ENCODE measurements around the gene RASL11A. TPM values are rescaled to one million over a fixed set of nuclear protein-coding genes. Genes with fewer than 3 reads are reported as not detected.

Gene RASL11A
- polyA plus RNA-seq, 3 donors, result 1.0 to 6.8 (median 3.8) TPM

GRCh38 chr13:27293076-27293691, 22.6 kb downstream of the RASL11A start:
- Histone ChIP-seq H2AFZ (ENCODE audit: insufficient read depth, low read depth, low read length, poor library complexity, severe bottlenecking) (no peak overlapping the region), H3K4me3 (replicated peaks in 1 of 3; ENCODE audit: low read depth in 2 of 3, low read length in 3 of 3) (no peak overlapping the region), H3K27me3 (ENCODE audit: control insufficient read depth in 2 of 2, insufficient read depth in 2 of 2, low read length in 2 of 2) (no peaks in the 10 kb centered on the region), H3K9me3 (replicated peaks in 1 of 2; ENCODE audit: control insufficient read depth in 1 of 2, insufficient read depth in 1 of 2, low read length in 2 of 2) (no peaks in the 10 kb centered on the region), H3K27ac (ENCODE audit: low read depth in 1 of 2, low read length in 2 of 2) (no peak overlapping the region), H4K20me1 (ENCODE audit: insufficient read depth, low read length) (no peaks in the 10 kb centered on the region), H3K79me2 (ENCODE audit: insufficient read depth, low read length) (no peaks in the 10 kb centered on the region), H3K9ac (ENCODE audit: insufficient read depth, low read length, poor library complexity, severe bottlenecking) (no peak overlapping the region), H3K4me1 (ENCODE audit: control insufficient read depth in 1 of 2, insufficient read depth in 2 of 2, low read length in 2 of 2) (no peaks in the 10 kb centered on the region), H3K4me2 (replicated peaks; ENCODE audit: extremely low read depth, low read length, poor library complexity, severe bottlenecking) (no peak overlapping the region), H3K36me3 (replicated peaks in 1 of 2; ENCODE audit: control insufficient read depth in 1 of 2, insufficient read depth in 2 of 2, low read length in 2 of 2) (no peaks in the 10 kb centered on the region)
- peaks cover 0 to 8% (median 2%) of the 10 kb centered on the region in 3 donors for H3K27me3 Mint-ChIP-seq (ENCODE audit: low read depth in 3 of 3)
- H3K9me3 Mint-ChIP-seq, result no peaks in the 10 kb centered on the region
- no peaks in the 10 kb centered on the region for H3K36me3 Mint-ChIP-seq
- H3K4me1 Mint-ChIP-seq, result no peaks in the 10 kb centered on the region
- H3K4me3 Mint-ChIP-seq, result no peak overlapping the region
- TF ChIP-seq, protein P1, sequence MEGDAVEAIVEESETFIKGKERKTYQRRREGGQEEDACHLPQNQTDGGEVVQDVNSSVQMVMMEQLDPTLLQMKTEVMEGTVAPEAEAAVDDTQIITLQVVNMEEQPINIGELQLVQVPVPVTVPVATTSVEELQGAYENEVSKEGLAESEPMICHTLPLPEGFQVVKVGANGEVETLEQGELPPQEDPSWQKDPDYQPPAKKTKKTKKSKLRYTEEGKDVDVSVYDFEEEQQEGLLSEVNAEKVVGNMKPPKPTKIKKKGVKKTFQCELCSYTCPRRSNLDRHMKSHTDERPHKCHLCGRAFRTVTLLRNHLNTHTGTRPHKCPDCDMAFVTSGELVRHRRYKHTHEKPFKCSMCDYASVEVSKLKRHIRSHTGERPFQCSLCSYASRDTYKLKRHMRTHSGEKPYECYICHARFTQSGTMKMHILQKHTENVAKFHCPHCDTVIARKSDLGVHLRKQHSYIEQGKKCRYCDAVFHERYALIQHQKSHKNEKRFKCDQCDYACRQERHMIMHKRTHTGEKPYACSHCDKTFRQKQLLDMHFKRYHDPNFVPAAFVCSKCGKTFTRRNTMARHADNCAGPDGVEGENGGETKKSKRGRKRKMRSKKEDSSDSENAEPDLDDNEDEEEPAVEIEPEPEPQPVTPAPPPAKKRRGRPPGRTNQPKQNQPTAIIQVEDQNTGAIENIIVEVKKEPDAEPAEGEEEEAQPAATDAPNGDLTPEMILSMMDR (IDR thresholded peaks at IDR 0.05), result no peak
- no peak for DNase-seq
- intact Hi-C loops (cut with micrococcal nuclease), result no loop called here
- WGBS (ENCODE audit: insufficient coverage), result 80% methylated on average over 7 of the region's 8 CpGs
- no peak overlapping the region for H3K27ac Mint-ChIP-seq

GRCh38 chr13:27293873-27294515, 23.4 kb downstream of the RASL11A start:
- no peaks in the 10 kb centered on the region for H3K4me1 Mint-ChIP-seq
- Histone ChIP-seq H3K9me3 (replicated peaks in 1 of 2; ENCODE audit: control insufficient read depth in 1 of 2, insufficient read depth in 1 of 2, low read length in 2 of 2) (no peaks in the 10 kb centered on the region), H3K9ac (ENCODE audit: insufficient read depth, low read length, poor library complexity, severe bottlenecking) (no peak overlapping the region), H4K20me1 (ENCODE audit: insufficient read depth, low read length) (no peaks in the 10 kb centered on the region), H3K4me3 (replicated peaks in 1 of 3; ENCODE audit: low read depth in 2 of 3, low read length in 3 of 3) (no peak overlapping the region), H3K4me2 (replicated peaks; ENCODE audit: extremely low read depth, low read length, poor library complexity, severe bottlenecking) (no peak overlapping the region), H3K79me2 (ENCODE audit: insufficient read depth, low read length) (no peaks in the 10 kb centered on the region), H3K4me1 (ENCODE audit: control insufficient read depth in 1 of 2, insufficient read depth in 2 of 2, low read length in 2 of 2) (no peaks in the 10 kb centered on the region), H3K27ac (ENCODE audit: low read depth in 1 of 2, low read length in 2 of 2) (no peak overlapping the region), H3K36me3 (replicated peaks in 1 of 2; ENCODE audit: control insufficient read depth in 1 of 2, insufficient read depth in 2 of 2, low read length in 2 of 2) (no peaks in the 10 kb centered on the region), H3K27me3 (ENCODE audit: control insufficient read depth in 2 of 2, insufficient read depth in 2 of 2, low read length in 2 of 2) (no peaks in the 10 kb centered on the region), H2AFZ (ENCODE audit: insufficient read depth, low read depth, low read length, poor library complexity, severe bottlenecking) (no peak overlapping the region)
- intact Hi-C loops (cut with micrococcal nuclease), result no loop called here
- H3K27me3 Mint-ChIP-seq (ENCODE audit: low read depth in 3 of 3), result peaks cover 0 to 8% (median 4%) of the 10 kb centered on the region in 3 donors
- WGBS (ENCODE audit: insufficient coverage), result 0% methylated on average over 1 of the region's 4 CpGs
- H3K36me3 Mint-ChIP-seq, result no peaks in the 10 kb centered on the region
- H3K27ac Mint-ChIP-seq, result no peak overlapping the region
- DNase-seq, result no peak
- H3K9me3 Mint-ChIP-seq, result no peaks in the 10 kb centered on the region
- no peak overlapping the region for H3K4me3 Mint-ChIP-seq
- TF ChIP-seq, protein P1 (IDR thresholded peaks at IDR 0.05), result no peak

Measured in CD14-positive monocyte (primary cell).